Stimulated activated CD4-positive, alpha-beta T cell treated with anti-CD3 and anti-CD28 coated beads, Interleukin-1b, Interleukin-23, amount 100 ng/mL, for 1 hour (primary cell): Measurements from ENCODE around the gene ST6GALNAC3.

Experiments used
- DNase-seq, 2 donors: peaks; one replicate each; pipeline ENCODE4 v3.0.0-alpha.2; 2020; ENCODE audit warnings: low read depth in 2 of 2

ST6GALNAC3 gene

GRCh38 chr1:76247261-76247852 lies 172.8 kb downstream of the ST6GALNAC3 start:
- no peak for DNase-seq

GRCh38 chr1:76250271-76250670 lies 175.7 kb downstream of the ST6GALNAC3 start:
- DNase-seq, result no peak

GRCh38 chr1:76252431-76252830 lies 177.9 kb downstream of the ST6GALNAC3 start:
- no peak for DNase-seq

- no peak for DNase-seq
Measured at GRCh38 chr1:76254104-76255030, 179.8 kb downstream of the ST6GALNAC3 start.

GRCh38 chr1:76256289-76257223 lies 182.0 kb downstream of the ST6GALNAC3 start:
- no peak for DNase-seq

GRCh38 chr1:76257823-76258222 lies 183.3 kb downstream of the ST6GALNAC3 start:
- no peak for DNase-seq

- no peak for DNase-seq
Measured at GRCh38 chr1:76259270-76259669, 184.7 kb downstream of the ST6GALNAC3 start.

- DNase-seq, result no peak
Measured at GRCh38 chr1:76260279-76260678, 185.7 kb downstream of the ST6GALNAC3 start.

GRCh38 chr1:76262601-76263000 lies 188.1 kb downstream of the ST6GALNAC3 start:
- DNase-seq, result no peak

GRCh38 chr1:76264642-76265041 lies 190.1 kb downstream of the ST6GALNAC3 start:
- no peak for DNase-seq

- DNase-seq, result no peak
Measured at GRCh38 chr1:76266762-76267161, 192.2 kb downstream of the ST6GALNAC3 start.

GRCh38 chr1:76267631-76268030 lies 193.1 kb downstream of the ST6GALNAC3 start:
- no peak for DNase-seq

GRCh38 chr1:76268341-76268740 lies 193.8 kb downstream of the ST6GALNAC3 start:
- DNase-seq, result no peak

GRCh38 chr1:76269155-76269554 lies 194.6 kb downstream of the ST6GALNAC3 start:
- DNase-seq, result no peak

- no peak for DNase-seq
Measured at GRCh38 chr1:76274302-76274701, 199.8 kb downstream of the ST6GALNAC3 start.

- no peak for DNase-seq
Measured at GRCh38 chr1:76274718-76275117, 200.2 kb downstream of the ST6GALNAC3 start.

- no peak for DNase-seq
Measured at GRCh38 chr1:76278711-76279100, 204.2 kb downstream of the ST6GALNAC3 start.

GRCh38 chr1:76279101-76279748 lies 204.7 kb downstream of the ST6GALNAC3 start:
- DNase-seq, result no peak

GRCh38 chr1:76281306-76281705 lies 206.8 kb downstream of the ST6GALNAC3 start:
- no peak for DNase-seq

GRCh38 chr1:76284842-76285241 lies 210.3 kb downstream of the ST6GALNAC3 start:
- no peak for DNase-seq

GRCh38 chr1:76285578-76286135 lies 211.1 kb downstream of the ST6GALNAC3 start:
- DNase-seq, result no peak
